Left hindlimb (tissue), 1 donor: Measurements from ENCODE around the gene CRLF2.
"Not testable (repeated sequence)": the region's sequence is repeated elsewhere in the genome, so short reads cannot be mapped to it uniquely, and the experiment has no call there.

ENCODE experiments used
- DNase-seq: peaks from one replicate; pipeline ENCODE4 v3.0.0-alpha.2; 2018

Gene CRLF2

GRCh38 chrX:1212532-1212931 is at the start of gene CRLF2:
CRLF2 (minus strand) TSS chrX:1212649; CDS start chrX:1212634, 15 bp downstream.
- no peak for DNase-seq

- DNase-seq, result not testable (repeated sequence)
Measured at GRCh38 chrX:1261771-1262170, 49.3 kb upstream of the CRLF2 start.

- DNase-seq, result no peak
Measured at GRCh38 chrX:1261285-1261684, 48.8 kb upstream of the CRLF2 start.

GRCh38 chrX:1252861-1253260 is 40.4 kb upstream of the CRLF2 start:
- DNase-seq, result no peak

GRCh38 chrX:1249101-1249887 is 36.8 kb upstream of the CRLF2 start:
- peak; percentile 72 for DNase-seq

GRCh38 chrX:1248331-1249061 is 36.0 kb upstream of the CRLF2 start:
- peak; percentile 79 for DNase-seq

- DNase-seq, result peak; percentile 80
Measured at GRCh38 chrX:1246816-1247215, 34.4 kb upstream of the CRLF2 start.

- peak; percentile 69 for DNase-seq
Measured at GRCh38 chrX:1244164-1245076, 32.0 kb upstream of the CRLF2 start.

- DNase-seq, result no peak
Measured at GRCh38 chrX:1242891-1243402, 30.5 kb upstream of the CRLF2 start.

GRCh38 chrX:1240551-1240950 is 28.1 kb upstream of the CRLF2 start:
- DNase-seq, result not testable (repeated sequence)

GRCh38 chrX:1239681-1240142 is 27.3 kb upstream of the CRLF2 start:
- peak; percentile 41 for DNase-seq

GRCh38 chrX:1231850-1232465 is 19.5 kb upstream of the CRLF2 start:
- no peak for DNase-seq

- DNase-seq, result not testable (repeated sequence)
Measured at GRCh38 chrX:1228101-1228500, 15.7 kb upstream of the CRLF2 start.

- DNase-seq, result no peak
Measured at GRCh38 chrX:1226249-1226648, 13.8 kb upstream of the CRLF2 start.

- DNase-seq, result no peak
Measured at GRCh38 chrX:1224954-1225353, 12.5 kb upstream of the CRLF2 start.

GRCh38 chrX:1223242-1223600 is 10.8 kb upstream of the CRLF2 start:
- DNase-seq, result no peak

- no peak for DNase-seq
Measured at GRCh38 chrX:1222531-1223241, 10.2 kb upstream of the CRLF2 start.

GRCh38 chrX:1221296-1221845 is 8.9 kb upstream of the CRLF2 start:
- no peak for DNase-seq

- no peak for DNase-seq
Measured at GRCh38 chrX:1218286-1218685, 5.8 kb upstream of the CRLF2 start.

GRCh38 chrX:1215123-1215823 is 2.8 kb upstream of the CRLF2 start:
- DNase-seq, result no peak

GRCh38 chrX:1213971-1214370 is 1.5 kb upstream of the CRLF2 start:
- no peak for DNase-seq
